ENCODE data around the gene DCC. TPM values are rescaled to one million over a fixed set of nuclear protein-coding genes. Genes with fewer than 3 reads are reported as not detected.

DCC gene
- total and polyA plus RNA-seq, 4 donors, result 0.16 to 5.3 (median 2.5) TPM

- no peak overlapping the region for H3K4me3 ChIP-seq
- no peaks in the 10 kb centered on the region for H3K9me3 ChIP-seq (ENCODE audit: control insufficient read depth in 4 of 4, insufficient read depth in 3 of 4, low read length in 3 of 4)
- H3K4me1 ChIP-seq (ENCODE audit: control insufficient read depth in 5 of 5, insufficient read depth in 5 of 5, low read length in 5 of 5), result peaks cover 0 to 3% (median 0%) of the 10 kb centered on the region in 5 donors
- no peak overlapping the region for H3K9ac ChIP-seq (ENCODE audit: insufficient read depth in 1 of 2, low read length in 2 of 2)
- no peak for TF ChIP-seq CTCF (IDR thresholded peaks at IDR 0.05; ENCODE audit: control extremely low read depth, extremely low read depth)
- DNase-seq (peak; percentile 12 to 54 (median 25)), ATAC-seq (ENCODE audit: insufficient read depth, low FRiP score) (peak; percentile 53)
- H3K27ac ChIP-seq (ENCODE audit: low read depth in 1 of 2, low read length in 1 of 2), result no peak overlapping the region
- H3K36me3 ChIP-seq (ENCODE audit: control insufficient read depth in 4 of 4, insufficient read depth in 4 of 4, low read length in 4 of 4), result no peaks in the 10 kb centered on the region
- H3K27me3 ChIP-seq (ENCODE audit: control insufficient read depth in 3 of 3, insufficient read depth in 3 of 3, low read length in 2 of 3), result no peaks in the 10 kb centered on the region
- 73 to 76% methylated on average over 6 of the region's 6 CpGs for WGBS, 2 donors
Observed at GRCh38 chr18:52481116-52481515, 141.1 kb downstream of the DCC start.

DNA sequence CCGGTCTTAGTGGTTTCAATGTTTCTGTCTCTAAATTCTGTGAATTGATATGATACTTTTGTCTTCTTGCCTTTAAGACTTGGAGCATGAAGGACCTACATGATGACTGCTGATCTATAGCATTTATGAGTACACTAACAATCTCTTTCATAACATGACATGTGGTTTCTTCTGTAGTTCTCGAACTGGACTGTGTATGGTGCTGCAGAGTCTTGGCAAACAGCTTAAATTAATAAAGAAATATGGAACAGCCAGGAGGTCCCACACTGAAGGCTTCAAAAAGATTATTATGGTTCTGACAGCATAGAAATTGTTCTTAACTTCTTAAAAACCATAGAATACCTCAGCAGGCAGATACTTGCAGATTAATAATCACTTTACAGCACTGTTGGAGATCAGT, 145.0 kb downstream of the DCC start:
- Histone ChIP-seq H3K4me3 (no peak overlapping the region), H3K36me3 (ENCODE audit: control insufficient read depth in 4 of 4, insufficient read depth in 4 of 4, low read length in 4 of 4) (no peaks in the 10 kb centered on the region), H3K27ac (ENCODE audit: low read depth in 1 of 2, low read length in 1 of 2) (no peak overlapping the region), H3K4me1 (ENCODE audit: control insufficient read depth in 5 of 5, insufficient read depth in 5 of 5, low read length in 5 of 5) (peaks cover 0 to 3% (median 0%) of the 10 kb centered on the region in 5 donors), H3K9me3 (ENCODE audit: control insufficient read depth in 4 of 4, insufficient read depth in 3 of 4, low read length in 3 of 4) (no peaks in the 10 kb centered on the region), H3K9ac (ENCODE audit: insufficient read depth in 1 of 2, low read length in 2 of 2) (no peak overlapping the region), H3K27me3 (ENCODE audit: control insufficient read depth in 3 of 3, insufficient read depth in 3 of 3, low read length in 2 of 3) (no peaks in the 10 kb centered on the region)
- no peak for DNase-seq
- ATAC-seq (ENCODE audit: insufficient read depth, low FRiP score), result no peak
- WGBS, 2 donors, result 69 to 76% methylated on average over 2 of the region's 2 CpGs
- TF ChIP-seq CTCF (IDR thresholded peaks at IDR 0.05; ENCODE audit: control extremely low read depth, extremely low read depth), result no peak

DNA sequence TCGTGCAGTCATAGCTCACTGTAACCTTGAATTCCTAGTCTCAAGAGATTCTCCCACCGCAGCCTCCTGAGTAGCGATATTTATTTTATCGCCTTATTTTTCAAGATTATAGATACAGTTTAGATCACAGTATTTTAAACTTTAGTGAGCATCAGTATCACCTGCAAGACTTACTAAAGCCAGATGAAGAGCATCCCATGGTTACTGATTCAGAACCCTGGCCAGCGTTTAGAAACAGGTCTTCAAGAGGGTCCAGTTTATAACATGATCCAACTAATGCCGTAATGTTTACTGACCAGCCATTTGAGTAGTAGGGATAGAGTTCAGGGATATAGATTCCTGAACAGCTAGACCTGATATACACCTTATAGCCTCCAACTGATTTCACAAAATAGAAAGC, 146.1 kb downstream of the DCC start:
- H3K9ac ChIP-seq (ENCODE audit: insufficient read depth in 1 of 2, low read length in 2 of 2), result no peak overlapping the region
- no peaks in the 10 kb centered on the region for H3K9me3 ChIP-seq (ENCODE audit: control insufficient read depth in 4 of 4, insufficient read depth in 3 of 4, low read length in 3 of 4)
- H3K36me3 ChIP-seq (ENCODE audit: control insufficient read depth in 4 of 4, insufficient read depth in 4 of 4, low read length in 4 of 4), result no peaks in the 10 kb centered on the region
- peaks cover 0 to 3% (median 0%) of the 10 kb centered on the region in 5 donors for H3K4me1 ChIP-seq (ENCODE audit: control insufficient read depth in 5 of 5, insufficient read depth in 5 of 5, low read length in 5 of 5)
- TF ChIP-seq CTCF (IDR thresholded peaks at IDR 0.05; ENCODE audit: control extremely low read depth, extremely low read depth), result no peak
- H3K4me3 ChIP-seq, result no peak overlapping the region
- no peaks in the 10 kb centered on the region for H3K27me3 ChIP-seq (ENCODE audit: control insufficient read depth in 3 of 3, insufficient read depth in 3 of 3, low read length in 2 of 3)
- DNase-seq (no peak), ATAC-seq (ENCODE audit: insufficient read depth, low FRiP score) (no peak)
- WGBS, 2 donors, result 92 to 96% methylated on average over 6 of the region's 6 CpGs
- H3K27ac ChIP-seq (ENCODE audit: low read depth in 1 of 2, low read length in 1 of 2), result no peak overlapping the region

Data from lung (tissue), 12 donors.